ENCODE measurements around the gene MRPL41.

MRPL41 gene

DNA sequence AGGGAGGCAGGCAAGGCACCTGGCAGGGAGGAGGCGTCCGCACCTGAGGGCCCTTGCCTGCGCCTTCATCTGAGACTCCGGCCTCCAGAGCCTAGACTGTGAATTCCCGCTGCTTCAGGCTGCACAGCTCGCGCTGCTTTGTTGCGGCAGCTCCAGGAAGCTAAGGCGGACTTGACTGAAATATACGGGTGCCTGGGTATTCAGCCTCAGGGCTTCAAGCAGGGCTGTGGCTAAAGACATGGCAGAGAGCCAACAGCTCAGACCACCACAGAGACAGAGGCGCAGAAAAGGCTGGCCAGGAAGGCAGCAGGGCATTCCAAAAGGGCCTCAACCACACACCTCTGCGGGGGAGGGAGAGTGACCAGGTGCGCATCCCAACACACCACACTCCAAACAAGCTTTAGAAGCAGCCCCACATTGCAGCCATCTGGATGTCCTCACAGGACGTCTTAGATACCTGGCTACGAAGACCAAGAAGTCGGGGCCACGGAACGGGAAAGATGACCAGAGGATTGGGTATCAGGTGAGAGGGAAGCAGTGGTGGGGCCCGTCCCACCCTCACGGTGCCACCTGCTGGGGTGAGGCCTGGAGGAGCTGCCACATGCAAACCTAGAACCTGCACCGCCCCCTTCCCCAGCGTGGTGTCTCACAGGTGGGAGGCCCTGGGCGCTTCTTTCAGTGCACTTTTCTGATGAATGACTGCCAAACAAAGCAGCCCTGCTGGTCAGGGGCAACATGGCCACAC, 28.7 kb downstream of the MRPL41 start:
- Histone ChIP-seq H3K4me3 (ENCODE audit: low read length) (no peak overlapping the region), H3K9me3 (ENCODE audit: control insufficient read depth, low read depth, low read length) (no peaks in the 10 kb centered on the region), H3K9ac (ENCODE audit: low read length) (no peak overlapping the region), H3K27ac (ENCODE audit: low read length) (no peak overlapping the region), H3K4me1 (ENCODE audit: control insufficient read depth, low read depth, low read length) (peaks cover 6% of the 10 kb centered on the region), H3K27me3 (ENCODE audit: control insufficient read depth, insufficient read depth, low read length) (no peaks in the 10 kb centered on the region), H3K36me3 (ENCODE audit: control insufficient read depth, low read depth, low read length) (peaks cover 26% of the 10 kb centered on the region)

DNA sequence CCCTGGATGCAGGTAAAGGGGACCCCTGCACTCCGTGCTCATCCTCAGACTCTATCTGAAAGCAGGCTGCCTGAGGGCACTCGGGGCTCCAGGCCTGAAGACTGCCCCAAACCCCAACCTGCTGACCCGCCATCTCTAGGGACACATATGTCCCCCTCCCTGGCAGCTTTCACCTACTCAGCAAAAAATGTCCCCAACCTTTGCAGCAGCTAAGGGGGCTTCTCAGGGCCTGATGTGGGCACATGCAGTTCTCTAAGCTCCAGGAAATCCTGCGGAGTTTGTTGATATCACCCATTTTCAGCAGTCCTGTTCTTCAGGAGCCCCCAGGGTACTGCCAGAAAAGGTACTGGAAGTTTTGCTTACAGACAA, 29.3 kb downstream of the MRPL41 start:
- Histone ChIP-seq H3K36me3 (ENCODE audit: control insufficient read depth, low read depth, low read length) (peaks cover 26% of the 10 kb centered on the region), H3K9ac (ENCODE audit: low read length) (no peak overlapping the region)

DNA sequence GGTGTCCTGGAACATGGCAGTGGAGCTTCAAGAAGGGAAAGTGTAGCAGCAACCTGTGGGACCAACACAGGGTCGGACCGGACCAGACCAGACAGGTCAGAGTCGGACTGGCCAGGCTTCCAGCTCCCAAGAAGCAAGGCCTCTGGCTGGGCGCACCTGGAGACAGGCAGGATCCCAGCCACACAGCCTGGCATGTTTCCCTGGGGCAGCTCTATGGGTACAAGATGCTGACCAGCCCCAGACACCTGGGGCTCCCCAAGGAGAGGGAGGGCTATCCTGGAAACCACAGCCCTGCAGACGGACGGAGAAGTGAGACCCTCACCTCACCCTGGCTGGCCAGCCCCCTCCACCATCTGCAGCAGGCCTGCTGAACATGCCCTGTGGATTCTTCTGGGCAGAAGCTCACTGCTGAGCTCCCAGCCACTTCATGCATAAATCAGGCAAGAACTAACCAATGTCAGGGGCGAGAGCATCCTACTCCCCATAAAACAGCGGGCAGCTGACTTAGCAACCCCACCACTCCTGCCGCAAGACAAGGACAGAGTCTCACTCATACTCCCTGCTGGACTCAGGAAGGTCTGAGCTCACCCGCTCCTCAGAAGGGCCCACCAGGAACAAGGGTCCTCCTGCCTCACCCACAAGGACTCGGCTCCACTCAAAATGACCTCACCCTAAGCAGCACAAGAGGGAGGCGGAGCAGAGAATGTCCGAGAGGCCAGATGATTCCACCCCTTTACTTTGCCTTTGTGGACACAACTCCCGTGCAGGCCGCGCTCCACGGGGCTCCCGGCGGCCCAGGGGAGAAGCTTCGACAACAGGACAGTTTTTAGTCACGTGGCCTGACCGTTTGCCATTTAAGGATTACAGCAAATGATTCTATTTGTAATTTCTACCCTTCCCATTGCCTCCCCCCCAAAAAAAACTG, 29.9 kb downstream of the MRPL41 start:
- Histone ChIP-seq H3K27ac (ENCODE audit: low read length) (no peak overlapping the region), H3K27me3 (ENCODE audit: control insufficient read depth, insufficient read depth, low read length) (no peaks in the 10 kb centered on the region), H3K4me1 (ENCODE audit: control insufficient read depth, low read depth, low read length) (peaks cover 6% of the 10 kb centered on the region), H3K9me3 (ENCODE audit: control insufficient read depth, low read depth, low read length) (no peaks in the 10 kb centered on the region), H3K36me3 (ENCODE audit: control insufficient read depth, low read depth, low read length) (peaks cover 33% of the 10 kb centered on the region), H3K4me3 (ENCODE audit: low read length) (no peak overlapping the region), H3K9ac (ENCODE audit: low read length) (no peak overlapping the region)

More for the DNA sequence above, 29.3 kb downstream of the MRPL41 start:
- Histone ChIP-seq H3K27ac (ENCODE audit: low read length) (no peak overlapping the region), H3K27me3 (ENCODE audit: control insufficient read depth, insufficient read depth, low read length) (no peaks in the 10 kb centered on the region), H3K4me1 (ENCODE audit: control insufficient read depth, low read depth, low read length) (peaks cover 6% of the 10 kb centered on the region), H3K4me3 (ENCODE audit: low read length) (no peak overlapping the region), H3K9me3 (ENCODE audit: control insufficient read depth, low read depth, low read length) (no peaks in the 10 kb centered on the region)

DNA sequence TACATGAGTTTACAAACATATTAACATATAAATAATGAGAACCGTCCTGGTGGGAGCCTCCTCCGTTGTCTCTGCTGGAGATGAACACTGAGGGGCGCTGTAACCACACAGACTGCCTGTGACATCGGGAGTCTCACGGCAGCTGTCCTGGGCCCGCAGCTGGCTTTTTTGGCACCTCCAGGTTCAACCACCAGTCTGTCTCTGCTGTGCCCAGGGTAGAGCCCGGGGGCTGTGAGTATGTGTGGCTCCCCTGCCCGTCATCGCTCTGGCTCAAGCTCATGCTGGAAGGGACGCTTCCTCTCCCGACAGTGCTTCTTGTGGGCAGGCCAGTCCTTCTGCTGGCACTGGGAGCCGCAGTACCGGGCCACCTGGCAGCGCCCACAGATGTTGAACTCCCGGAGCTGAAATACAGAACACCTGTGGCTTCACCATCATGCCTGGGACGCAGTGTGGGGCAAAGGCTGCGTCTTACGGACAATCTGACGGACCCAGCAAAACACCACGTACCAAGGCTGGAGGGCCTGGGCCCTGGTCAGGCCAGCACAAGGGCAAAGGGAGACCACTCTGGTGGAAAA, 30.7 kb downstream of the MRPL41 start:
- peaks cover 5% of the 10 kb centered on the region for H3K4me1 ChIP-seq (ENCODE audit: control insufficient read depth, low read depth, low read length)
- no peak overlapping the region for H3K27ac ChIP-seq (ENCODE audit: low read length)
- H3K9ac ChIP-seq (ENCODE audit: low read length), result no peak overlapping the region
- peaks cover 41% of the 10 kb centered on the region for H3K36me3 ChIP-seq (ENCODE audit: control insufficient read depth, low read depth, low read length)
- H3K4me3 ChIP-seq (ENCODE audit: low read length), result no peak overlapping the region
- no peaks in the 10 kb centered on the region for H3K9me3 ChIP-seq (ENCODE audit: control insufficient read depth, low read depth, low read length)
- no peaks in the 10 kb centered on the region for H3K27me3 ChIP-seq (ENCODE audit: control insufficient read depth, insufficient read depth, low read length)

DNA sequence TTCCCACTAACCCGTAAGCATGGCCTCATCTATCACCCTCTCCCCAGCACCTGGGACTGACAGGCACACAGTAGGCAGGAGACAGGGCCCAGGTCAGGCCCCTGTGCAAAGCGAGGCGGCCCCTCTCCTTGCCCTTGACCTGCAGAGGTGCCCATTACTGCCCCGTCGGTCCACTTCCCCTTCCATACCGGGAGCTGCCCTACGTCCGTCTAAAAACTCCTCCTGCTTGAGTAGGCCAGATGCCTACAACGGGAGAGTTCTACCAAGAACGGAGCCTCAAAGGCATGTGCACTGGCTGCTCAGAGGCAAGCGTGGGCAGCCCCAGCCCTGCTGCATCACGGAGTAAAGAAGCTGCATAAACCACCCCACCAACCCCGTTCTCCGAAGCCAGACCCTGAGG, 31.7 kb downstream of the MRPL41 start:
- Histone ChIP-seq H3K9ac (ENCODE audit: low read length) (no peak overlapping the region), H3K9me3 (ENCODE audit: control insufficient read depth, low read depth, low read length) (no peaks in the 10 kb centered on the region), H3K36me3 (ENCODE audit: control insufficient read depth, low read depth, low read length) (peaks cover 50% of the 10 kb centered on the region), H3K4me1 (ENCODE audit: control insufficient read depth, low read depth, low read length) (no peaks in the 10 kb centered on the region), H3K27me3 (ENCODE audit: control insufficient read depth, insufficient read depth, low read length) (no peaks in the 10 kb centered on the region), H3K27ac (ENCODE audit: low read length) (no peak overlapping the region), H3K4me3 (ENCODE audit: low read length) (no peak overlapping the region)

DNA sequence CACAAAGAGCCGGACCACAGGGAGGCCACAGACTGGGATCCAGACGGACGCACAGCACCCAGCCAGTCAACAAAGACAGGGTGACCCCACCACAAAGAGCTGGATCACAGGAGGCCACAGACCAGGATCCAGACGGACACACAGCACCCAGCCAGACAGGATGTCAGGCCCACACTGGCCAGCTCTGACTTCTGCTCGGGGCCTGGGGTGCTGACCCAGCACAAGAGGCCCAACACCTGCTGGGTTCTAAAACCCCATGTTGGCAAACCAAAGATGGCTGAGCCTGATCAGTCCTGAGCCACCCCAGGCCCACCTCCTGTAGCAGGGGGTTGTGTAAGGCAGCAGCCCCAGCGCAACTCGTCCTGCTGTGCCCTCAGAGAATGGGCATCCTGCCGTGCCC, 32.3 kb downstream of the MRPL41 start:
- no peaks in the 10 kb centered on the region for H3K9me3 ChIP-seq (ENCODE audit: control insufficient read depth, low read depth, low read length)
- no peak overlapping the region for H3K27ac ChIP-seq (ENCODE audit: low read length)
- H3K9ac ChIP-seq (ENCODE audit: low read length), result no peak overlapping the region
- H3K36me3 ChIP-seq (ENCODE audit: control insufficient read depth, low read depth, low read length), result peaks cover 56% of the 10 kb centered on the region
- no peaks in the 10 kb centered on the region for H3K27me3 ChIP-seq (ENCODE audit: control insufficient read depth, insufficient read depth, low read length)
- peaks cover 1% of the 10 kb centered on the region for H3K4me1 ChIP-seq (ENCODE audit: control insufficient read depth, low read depth, low read length)
- no peak overlapping the region for H3K4me3 ChIP-seq (ENCODE audit: low read length)

DNA sequence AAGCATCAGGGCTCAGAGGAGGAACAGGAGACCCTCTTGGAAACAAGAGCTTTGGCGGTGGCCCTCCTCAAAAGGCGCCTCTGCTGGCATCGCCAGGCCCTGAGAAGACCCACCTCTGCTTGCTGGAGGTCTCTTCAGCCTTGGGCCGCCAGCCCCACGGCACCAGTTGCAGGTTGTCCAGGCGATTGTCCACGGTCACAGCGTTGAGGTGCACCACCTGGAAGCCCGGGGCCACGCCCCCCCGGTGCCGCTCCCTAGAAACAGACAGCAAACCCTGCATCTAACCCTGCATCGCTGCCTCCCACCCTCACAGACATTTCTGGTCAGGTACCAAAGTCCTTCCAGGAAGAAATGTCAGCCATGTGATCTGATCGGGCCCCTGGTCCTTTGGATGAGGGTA, 35.2 kb downstream of the MRPL41 start:
- Histone ChIP-seq H3K27ac (ENCODE audit: low read length) (no peak overlapping the region), H3K36me3 (ENCODE audit: control insufficient read depth, low read depth, low read length) (peaks cover 49% of the 10 kb centered on the region), H3K4me1 (ENCODE audit: control insufficient read depth, low read depth, low read length) (peaks cover 6% of the 10 kb centered on the region), H3K9me3 (ENCODE audit: control insufficient read depth, low read depth, low read length) (no peaks in the 10 kb centered on the region), H3K27me3 (ENCODE audit: control insufficient read depth, insufficient read depth, low read length) (no peaks in the 10 kb centered on the region), H3K4me3 (ENCODE audit: low read length) (no peak overlapping the region), H3K9ac (ENCODE audit: low read length) (no peak overlapping the region)

DNA sequence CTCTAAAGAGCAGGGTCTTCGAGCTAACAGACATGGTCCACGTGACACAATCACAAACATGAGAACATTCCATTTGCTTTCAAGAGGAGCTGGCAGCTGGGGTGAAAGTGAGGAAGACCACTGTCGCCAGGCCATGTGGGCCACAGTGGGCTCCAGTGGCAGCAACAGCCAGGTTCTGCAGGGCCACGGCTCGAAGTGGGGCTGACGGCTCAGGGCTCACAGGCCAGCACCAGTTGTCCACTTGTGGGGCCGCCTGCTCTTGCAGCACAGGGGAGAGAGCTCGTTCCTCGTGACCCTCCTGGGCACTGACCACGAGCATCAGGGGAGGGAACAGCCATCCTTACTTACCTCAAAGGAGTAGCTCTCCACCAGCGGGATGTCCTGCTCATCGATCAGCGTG, 36.6 kb downstream of the MRPL41 start:
- peaks cover 6% of the 10 kb centered on the region for H3K4me1 ChIP-seq (ENCODE audit: control insufficient read depth, low read depth, low read length)
- H3K27ac ChIP-seq (ENCODE audit: low read length), result no peak overlapping the region
- no peak overlapping the region for H3K9ac ChIP-seq (ENCODE audit: low read length)
- peaks cover 40% of the 10 kb centered on the region for H3K36me3 ChIP-seq (ENCODE audit: control insufficient read depth, low read depth, low read length)
- H3K4me3 ChIP-seq (ENCODE audit: low read length), result no peak overlapping the region
- no peaks in the 10 kb centered on the region for H3K27me3 ChIP-seq (ENCODE audit: control insufficient read depth, insufficient read depth, low read length)
- H3K9me3 ChIP-seq (ENCODE audit: control insufficient read depth, low read depth, low read length), result no peaks in the 10 kb centered on the region

DNA sequence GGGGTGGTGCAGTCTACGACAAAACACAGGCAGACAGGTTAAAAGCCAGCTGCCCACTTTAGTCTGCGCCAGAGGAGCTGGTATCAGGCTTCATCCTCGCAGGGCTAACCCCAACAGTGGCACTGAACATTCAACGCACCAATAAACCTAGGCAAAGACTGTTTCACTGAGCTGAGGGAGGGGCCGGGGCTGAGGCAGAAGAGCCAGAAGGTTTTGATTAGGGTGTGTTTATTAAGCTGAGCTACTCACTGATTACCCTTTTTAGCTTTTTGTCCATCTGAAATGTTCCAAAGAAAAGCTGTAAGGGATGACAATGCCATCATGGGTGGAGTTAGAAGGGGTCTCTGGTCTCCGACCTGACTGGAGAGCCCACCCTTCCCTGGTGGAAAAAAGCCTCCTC, 37.2 kb downstream of the MRPL41 start:
- H3K36me3 ChIP-seq (ENCODE audit: control insufficient read depth, low read depth, low read length), result peaks cover 40% of the 10 kb centered on the region

DNA sequence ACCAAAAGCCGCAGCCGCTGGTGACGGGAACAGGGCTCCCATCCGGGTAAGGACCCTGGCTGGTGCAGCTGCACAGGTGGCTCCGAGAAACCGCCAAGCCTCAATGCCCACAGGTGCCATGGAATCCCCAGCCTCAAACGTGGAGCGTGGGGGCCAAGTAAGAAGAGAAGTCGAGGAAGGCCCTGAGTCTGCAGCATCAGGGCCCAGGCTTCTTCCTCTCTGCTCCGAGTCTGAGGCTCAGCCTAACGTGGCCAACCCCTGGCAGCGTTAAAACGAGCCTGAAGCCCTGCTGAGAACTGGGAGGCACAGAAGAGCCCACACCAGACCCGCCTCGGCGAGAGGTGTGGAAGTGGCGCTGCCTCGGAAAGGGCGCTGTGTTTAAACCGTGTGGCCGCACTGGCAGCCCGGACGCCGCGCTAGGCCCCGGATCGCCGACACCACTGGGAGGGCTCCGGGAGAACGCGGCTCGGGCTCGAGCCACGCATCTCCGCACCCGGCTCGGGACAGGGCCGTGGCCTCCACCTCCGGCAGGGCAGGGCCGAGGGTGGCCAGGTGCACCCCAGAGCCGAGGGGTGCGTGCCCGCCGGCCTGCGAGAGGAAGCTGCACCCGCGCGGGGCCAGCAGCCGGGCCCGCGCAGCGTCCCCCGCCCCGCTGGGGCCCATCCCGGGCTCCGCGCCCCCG, 37.9 kb downstream of the MRPL41 start:
- no peak overlapping the region for H3K27ac ChIP-seq (ENCODE audit: low read length)
- no peaks in the 10 kb centered on the region for H3K9me3 ChIP-seq (ENCODE audit: control insufficient read depth, low read depth, low read length)
- H3K4me1 ChIP-seq (ENCODE audit: control insufficient read depth, low read depth, low read length), result peaks cover 6% of the 10 kb centered on the region
- peak overlapping the region; percentile 71 for H3K4me3 ChIP-seq (ENCODE audit: low read length)
- peak overlapping the region; percentile 62 for H3K9ac ChIP-seq (ENCODE audit: low read length)
- peaks cover 36% of the 10 kb centered on the region for H3K36me3 ChIP-seq (ENCODE audit: control insufficient read depth, low read depth, low read length)
- no peaks in the 10 kb centered on the region for H3K27me3 ChIP-seq (ENCODE audit: control insufficient read depth, insufficient read depth, low read length)

More for the DNA sequence above, 37.2 kb downstream of the MRPL41 start:
- no peak overlapping the region for H3K27ac ChIP-seq (ENCODE audit: low read length)
- H3K4me3 ChIP-seq (ENCODE audit: low read length), result peak overlapping the region; percentile 71
- H3K9ac ChIP-seq (ENCODE audit: low read length), result peak overlapping the region; percentile 62
- no peaks in the 10 kb centered on the region for H3K27me3 ChIP-seq (ENCODE audit: control insufficient read depth, insufficient read depth, low read length)
- no peaks in the 10 kb centered on the region for H3K9me3 ChIP-seq (ENCODE audit: control insufficient read depth, low read depth, low read length)
- H3K4me1 ChIP-seq (ENCODE audit: control insufficient read depth, low read depth, low read length), result peaks cover 6% of the 10 kb centered on the region

DNA sequence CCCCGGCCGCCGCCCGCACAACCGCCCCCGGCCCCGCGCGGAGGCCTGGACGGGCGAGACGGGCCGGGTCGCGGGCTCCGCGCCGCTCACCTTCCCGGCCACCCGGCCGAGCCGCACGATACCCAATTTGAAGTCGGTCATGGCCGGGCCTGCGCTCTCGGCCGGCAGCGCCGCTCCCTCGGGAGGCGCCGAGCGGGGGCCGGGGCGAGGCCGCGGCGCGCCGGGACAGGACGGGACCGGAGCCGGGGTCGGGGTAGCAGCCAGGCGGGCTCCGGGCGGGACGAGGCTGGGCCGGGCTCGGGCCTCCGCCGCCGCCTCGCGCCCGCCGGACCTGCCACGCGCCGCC, 38.4 kb downstream of the MRPL41 start:
- no peak overlapping the region for H3K9ac ChIP-seq (ENCODE audit: low read length)
- H3K4me1 ChIP-seq (ENCODE audit: control insufficient read depth, low read depth, low read length), result peaks cover 6% of the 10 kb centered on the region
- no peaks in the 10 kb centered on the region for H3K27me3 ChIP-seq (ENCODE audit: control insufficient read depth, insufficient read depth, low read length)
- peaks cover 36% of the 10 kb centered on the region for H3K36me3 ChIP-seq (ENCODE audit: control insufficient read depth, low read depth, low read length)
- H3K27ac ChIP-seq (ENCODE audit: low read length), result no peak overlapping the region
- H3K4me3 ChIP-seq (ENCODE audit: low read length), result peak overlapping the region; percentile 71
- no peaks in the 10 kb centered on the region for H3K9me3 ChIP-seq (ENCODE audit: control insufficient read depth, low read depth, low read length)

All from iPS-18a (cell line).